NCI-H774 (cell line): ENCODE results near the gene EFL1.

Experiments used
- DNase-seq: peaks from one replicate; lab custom pipeline; 2025; lab: John Stamatoyannopoulos, UW

Gene EFL1

DNA sequence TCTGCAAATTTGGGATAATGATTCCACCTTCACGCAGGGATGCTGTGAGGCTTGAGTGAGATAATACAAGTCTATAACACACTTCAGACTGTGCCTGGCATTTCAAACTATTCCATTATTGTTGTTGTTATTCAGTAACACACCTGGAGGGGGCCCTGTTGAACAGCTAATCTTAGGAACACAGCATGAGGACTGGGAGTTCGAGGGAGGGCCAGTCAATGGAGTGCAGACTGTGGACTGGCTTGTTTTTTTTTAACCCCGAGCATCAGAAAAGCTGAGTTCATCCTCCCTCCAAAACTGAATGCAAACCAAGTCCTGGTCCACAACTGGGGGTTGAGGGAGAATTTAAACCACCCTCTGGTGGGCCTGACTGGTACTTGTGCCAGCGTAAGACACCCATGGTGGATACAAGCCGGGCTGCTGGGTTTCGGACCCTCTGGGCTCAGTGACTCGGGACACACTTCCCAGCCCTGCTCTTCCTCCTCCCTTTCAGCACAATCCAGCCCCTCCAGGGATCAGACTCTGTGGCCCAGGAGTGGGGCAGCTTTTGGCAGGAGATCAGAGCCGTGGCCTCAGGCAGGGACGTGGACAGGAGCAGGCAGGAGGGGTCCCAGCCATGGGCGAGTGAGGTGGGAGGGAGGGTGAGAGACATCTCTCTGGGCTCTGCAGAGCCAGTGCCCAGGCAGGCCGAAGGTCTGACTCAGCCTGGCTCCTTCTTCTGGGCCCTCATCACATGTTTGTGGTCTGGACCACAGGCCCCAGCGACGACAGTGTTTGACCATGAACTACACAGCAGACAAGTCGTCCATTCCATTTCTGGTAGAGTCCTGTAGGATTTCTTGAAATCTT, 180.4 kb downstream of the EFL1 start:
- no peak for DNase-seq

DNA sequence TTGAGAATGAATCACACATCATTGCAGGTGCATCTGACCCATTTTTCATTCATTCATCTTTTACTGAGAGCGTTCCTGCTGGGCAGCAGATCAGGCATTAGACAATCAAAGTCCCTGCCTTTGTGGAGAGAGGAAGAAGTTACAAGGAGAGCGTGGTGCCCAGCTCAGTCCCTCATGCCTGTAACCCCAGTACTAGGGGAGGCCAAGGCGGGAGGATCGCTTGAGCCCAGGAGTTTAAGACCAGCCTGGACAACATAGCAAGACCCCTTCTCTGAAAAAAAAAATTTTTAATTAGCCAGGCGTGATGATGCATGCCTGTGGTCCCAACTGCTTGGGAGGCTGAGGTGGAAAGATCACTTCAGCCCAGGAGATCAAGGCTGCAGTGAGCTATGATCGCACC, 181.8 kb downstream of the EFL1 start:
- DNase-seq, result no peak
